Fibroblast of mammary gland (primary cell): Measurements from ENCODE around the gene SLC12A5.

Experiments used
- DNase-seq: peaks from one replicate; pipeline ENCODE4 v3.0.0-alpha.2; 2010; ENCODE audit warnings: low read depth
- H3K4me3 ChIP-seq: 2 replicates; pipeline ENCODE4 v1.5.1; 2011; ENCODE audit warnings: low read depth, mild to moderate bottlenecking, low read length, moderate library complexity; ENCODE audit not compliant: control insufficient read depth
- CTCF ChIP-seq: conservative IDR thresholded peaks from 2 replicates; pipeline ENCODE4 v1.5.1; 2011; ENCODE audit warnings: low read depth, low read length, inconsistent platforms; ENCODE audit not compliant: control insufficient read depth, insufficient read depth

SLC12A5 gene

GRCh38 chr20:46081074-46081473, 52.1 kb downstream of the SLC12A5 start:
- no peak for TF ChIP-seq CTCF

GRCh38 chr20:46083101-46083500, 54.1 kb downstream of the SLC12A5 start:
- no peak for TF ChIP-seq CTCF
- no peak overlapping the region for H3K4me3 ChIP-seq
- no peak for DNase-seq

More at GRCh38 chr20:46081074-46081473, 52.1 kb downstream of the SLC12A5 start:
- no peak for DNase-seq
- H3K4me3 ChIP-seq = no peak overlapping the region

- no peak overlapping the region for H3K4me3 ChIP-seq
- no peak for DNase-seq
- no peak for TF ChIP-seq CTCF
Measured at GRCh38 chr20:46083531-46084061, 54.6 kb downstream of the SLC12A5 start.

GRCh38 chr20:46084805-46085178, 55.8 kb downstream of the SLC12A5 start:
- no peak overlapping the region for H3K4me3 ChIP-seq
- no peak for DNase-seq
- TF ChIP-seq CTCF = no peak

GRCh38 chr20:46085179-46085851, 56.3 kb downstream of the SLC12A5 start:
- TF ChIP-seq CTCF = no peak
- DNase-seq = peak; percentile 68

GRCh38 chr20:46087161-46087560, 58.1 kb downstream of the SLC12A5 start:
- TF ChIP-seq CTCF = peak; percentile 52
- no peak overlapping the region for H3K4me3 ChIP-seq
- DNase-seq = peak; percentile 42

More at GRCh38 chr20:46085179-46085851, 56.3 kb downstream of the SLC12A5 start:
- H3K4me3 ChIP-seq = no peak overlapping the region
